GM23248 (cell line): ENCODE data around the gene DCLRE1B. TPM values are rescaled to one million over a fixed set of nuclear protein-coding genes. Genes with fewer than 3 reads are reported as not detected.

Experiments used
- DNase-seq: peaks from one replicate; pipeline ENCODE4 v3.0.0-alpha.2; 2015
- H2AFZ ChIP-seq: fragments of 200-600 bp; sonication (generic); 2 replicates; pipeline ENCODE4 v1.6.1; 2016; ENCODE audit warnings: antibody characterized with exemption
- H3F3A ChIP-seq: fragments of 200-600 bp; sonication (generic); 2 replicates; pipeline ENCODE4 v1.6.1; 2016; ENCODE audit warnings: mild to moderate bottlenecking, antibody characterized with exemption, mixed run types; ENCODE audit not compliant: insufficient read depth
- H3K27ac ChIP-seq: fragments of 200-600 bp; sonication (generic); 2 replicates; pipeline ENCODE4 v1.5.1; 2016; ENCODE audit warnings: mild to moderate bottlenecking
- H3K27me3 ChIP-seq: fragments of 200-600 bp; sonication (generic); replicated peaks from 2 replicates; pipeline ENCODE4 v1.6.1; 2016; ENCODE audit warnings: mild to moderate bottlenecking; ENCODE audit not compliant: insufficient read depth
- H3K36me3 ChIP-seq: fragments of 200-600 bp; sonication (generic); 2 replicates; pipeline ENCODE4 v1.6.1; 2016; ENCODE audit warnings: low read depth, mild to moderate bottlenecking
- H3K4me1 ChIP-seq: fragments of 200-600 bp; sonication (generic); 2 replicates; pipeline ENCODE4 v1.6.1; 2016; ENCODE audit warnings: mild to moderate bottlenecking; ENCODE audit not compliant: insufficient read depth
- H3K4me2 ChIP-seq: fragments of 200-600 bp; sonication (generic); one replicate; pipeline ENCODE4 v1.6.1; 2016; ENCODE audit warnings: mild to moderate bottlenecking; ENCODE audit not compliant: unreplicated experiment
- H3K4me3 ChIP-seq: fragments of 200-600 bp; sonication (generic); 2 replicates; pipeline ENCODE4 v1.5.1; 2016; ENCODE audit warnings: mild to moderate bottlenecking
- H3K79me2 ChIP-seq: fragments of 200-600 bp; sonication (generic); 2 replicates; pipeline ENCODE4 v1.6.1; 2016; ENCODE audit warnings: mild to moderate bottlenecking; ENCODE audit not compliant: insufficient read depth
- H3K9ac ChIP-seq: fragments of 200-600 bp; sonication (generic); 2 replicates; pipeline ENCODE4 v1.6.1; 2016; ENCODE audit warnings: mild to moderate bottlenecking
- H3K9me2 ChIP-seq: fragments of 200-600 bp; sonication (generic); 2 replicates; pipeline ENCODE4 v1.6.1; 2016; ENCODE audit warnings: mixed run types, mild to moderate bottlenecking, moderate library complexity; ENCODE audit not compliant: insufficient read depth
- H3K9me3 ChIP-seq: fragments of 200-600 bp; sonication (generic); one replicate; pipeline ENCODE4 v1.6.1; 2017; ENCODE audit warnings: low read depth
- H4K20me1 ChIP-seq: fragments of 200-600 bp; sonication (generic); 2 replicates; pipeline ENCODE4 v1.6.0; 2016; ENCODE audit not compliant: insufficient read depth
- EZH2 ChIP-seq: fragments of 200-600 bp; sonication (generic); IDR thresholded peaks from 2 replicates; pipeline ENCODE4 v1.6.1; 2018; ENCODE audit warnings: antibody characterized with exemption, mild to moderate bottlenecking; ENCODE audit not compliant: insufficient read depth, poor library complexity, severe bottlenecking
- EZH2phosphoT487 ChIP-seq: fragments of 200-600 bp; sonication (generic); IDR thresholded peaks from 2 replicates; pipeline ENCODE4 v1.6.1; 2018; ENCODE audit warnings: antibody characterized with exemption, moderate library complexity, mild to moderate bottlenecking, low read depth; ENCODE audit not compliant: insufficient read depth
- WGBS, 2 experiments: methylation state at CpG; one replicate each; pipeline ENCODE4 v1.1.6; 2015 to 2017; ENCODE audit warnings: low lambda C conversion rate in 2 of 2, low coverage in 1 of 2; ENCODE audit errors: missing lambda C conversion rate in 2 of 2; 5-methylcytosine and 5-hydroxymethylcytosine counted together
- in situ Hi-C: fragments of 300-500 bp; cut with MboI; formaldehyde crosslinking; loops from 2 replicates; pipeline ENCODE4 v1.15.0; 2020
- polyA plus RNA-seq: library from polyadenylated mRNA; unstranded; fragments of >200 nt; fragmentation: Nextera tagmentation; extraction: Ambion mirVana; gene quantifications from 2 replicates; pipeline ENCODE4 v1.2.1, GENCODE V29; 2016
- total RNA-seq: library from RNA; depleted of rRNA; stranded (reverse); fragments of >200 nt; shearing (Covaris generic); gene quantifications from 2 replicates; pipeline ENCODE4 v1.2.3, GENCODE V29; 2014

DCLRE1B gene
- total and polyA plus RNA-seq, 2 experiments from 2014 or later = 6.5 to 6.9 TPM

DNA sequence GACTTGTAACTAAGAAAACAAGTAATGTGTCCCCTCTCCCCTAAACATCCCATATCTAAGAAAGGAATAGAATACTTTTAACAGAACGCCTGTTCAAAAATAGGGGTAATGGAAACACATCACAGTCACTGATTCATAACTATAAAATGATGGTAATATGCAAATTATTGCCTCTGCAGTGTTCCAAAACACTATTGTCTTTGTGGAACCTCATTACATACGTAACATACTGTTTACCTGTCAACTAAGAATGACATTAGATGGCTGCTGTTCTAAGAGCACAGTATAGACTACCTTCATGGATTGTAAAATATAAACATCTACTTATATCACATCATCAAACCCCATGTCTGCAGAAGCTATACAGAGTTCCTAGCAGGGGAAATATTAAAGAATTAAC is 14.3 kb upstream of the DCLRE1B start:
- in situ Hi-C loops = no loop called here
- no peaks in the 10 kb centered on the region for H3K27me3 ChIP-seq
- no peak overlapping the region for H3K27ac ChIP-seq
- H3K9me2 ChIP-seq = no peaks in the 10 kb centered on the region
- no peak overlapping the region for H3K4me2 ChIP-seq
- no peak overlapping the region for H3K4me3 ChIP-seq
- no peak overlapping the region for H2AFZ ChIP-seq
- 64 to 67% methylated on average over 2 of the region's 2 CpGs for WGBS, 2 experiments
- H3K36me3 ChIP-seq = no peaks in the 10 kb centered on the region
- H3K9ac ChIP-seq = no peak overlapping the region
- H3F3A ChIP-seq = peaks cover 10% of the 10 kb centered on the region; the same call in 1 of the 2 replicates
- no peaks in the 10 kb centered on the region for H3K4me1 ChIP-seq
- no peaks in the 10 kb centered on the region for H3K79me2 ChIP-seq
- no peaks in the 10 kb centered on the region for H4K20me1 ChIP-seq
- TF ChIP-seq EZH2phosphoT487 (no peak), EZH2 (no peak)
- no peak for DNase-seq
- H3K9me3 ChIP-seq = no peaks in the 10 kb centered on the region

DNA sequence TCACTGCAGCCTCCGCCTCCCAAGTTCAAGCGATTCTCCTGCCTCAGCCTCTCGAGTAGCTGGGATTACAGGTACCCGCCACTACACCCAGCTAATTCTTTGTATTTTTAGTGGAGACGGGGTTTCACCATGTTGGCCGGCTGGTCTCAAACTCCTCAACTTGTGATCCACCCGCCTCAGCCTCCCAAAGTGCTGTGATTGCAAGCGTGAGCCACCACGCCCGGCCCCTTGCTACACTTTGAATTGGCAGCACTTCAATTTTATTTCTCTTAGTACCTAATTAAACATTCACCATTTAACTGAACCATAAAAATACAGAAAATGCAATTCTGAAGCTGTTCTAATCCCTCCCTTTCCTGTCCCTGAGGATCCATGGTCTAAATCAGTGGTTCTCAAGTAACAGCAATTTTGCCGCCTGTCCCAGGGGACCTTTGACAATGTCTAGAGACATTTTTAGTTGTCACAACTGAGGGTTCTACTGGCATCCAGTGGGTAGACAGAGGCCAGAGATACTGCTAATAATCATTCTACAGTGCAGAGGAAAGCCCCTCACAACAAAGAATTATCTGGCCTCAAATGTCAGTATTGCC is 13.4 kb upstream of the DCLRE1B start:
- H3K4me3 ChIP-seq = no peak overlapping the region
- in situ Hi-C loops = no loop called here

DNA sequence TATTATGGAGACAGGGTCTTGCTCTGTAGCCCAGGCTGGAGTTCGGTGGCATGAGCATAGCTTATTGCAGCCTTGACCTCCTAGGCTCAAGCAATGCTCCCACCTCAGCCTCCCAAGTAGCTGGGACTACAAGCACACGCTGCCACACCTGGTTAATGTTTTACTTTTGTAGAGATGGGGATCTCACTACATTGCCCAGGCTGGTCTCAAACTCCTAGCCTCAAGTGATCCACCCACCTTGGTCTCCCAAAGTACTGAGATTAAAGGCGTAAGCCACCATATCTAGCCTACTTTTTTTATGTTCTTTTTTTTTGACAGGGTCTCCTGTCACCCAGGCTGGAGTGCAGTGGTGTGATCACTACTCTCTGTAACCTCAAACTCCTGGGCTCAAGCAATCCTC is 11.9 kb upstream of the DCLRE1B start:
- in situ Hi-C loops = no loop called here
- Histone ChIP-seq H4K20me1 (no peaks in the 10 kb centered on the region), H3K79me2 (no peaks in the 10 kb centered on the region), H3K9me2 (no peaks in the 10 kb centered on the region), H3K4me1 (no peaks in the 10 kb centered on the region), H3K4me3 (no peak overlapping the region), H3K9me3 (no peaks in the 10 kb centered on the region), H3K27ac (no peak overlapping the region), H2AFZ (no peak overlapping the region), H3F3A (peaks cover 10% of the 10 kb centered on the region; the same call in 1 of the 2 replicates), H3K9ac (no peak overlapping the region), H3K4me2 (no peak overlapping the region), H3K36me3 (peaks cover 16% of the 10 kb centered on the region; the same call in 1 of the 2 replicates), H3K27me3 (no peaks in the 10 kb centered on the region)
- 96 to 100% methylated on average over 3 of the region's 3 CpGs for WGBS, 2 experiments
- no peak for DNase-seq
- TF ChIP-seq EZH2phosphoT487 (no peak), EZH2 (no peak)

More for the DNA sequence above, 13.4 kb upstream of the DCLRE1B start:
- 0 out of 2 replicates have a peak, but pooled peaks cover 1% of the 10 kb centered on the region for H3K36me3 ChIP-seq
- no peaks in the 10 kb centered on the region for H3K27me3 ChIP-seq
- no peaks in the 10 kb centered on the region for H3K4me1 ChIP-seq
- no peak overlapping the region for H3K27ac ChIP-seq
- H3K9me3 ChIP-seq = no peaks in the 10 kb centered on the region
- no peaks in the 10 kb centered on the region for H4K20me1 ChIP-seq
- no peaks in the 10 kb centered on the region for H3K79me2 ChIP-seq
- peaks cover 10% of the 10 kb centered on the region; the same call in 1 of the 2 replicates for H3F3A ChIP-seq
- DNase-seq = no peak
- no peaks in the 10 kb centered on the region for H3K9me2 ChIP-seq
- H3K9ac ChIP-seq = no peak overlapping the region
- no peak overlapping the region for H3K4me2 ChIP-seq
- TF ChIP-seq EZH2 = no peak
- TF ChIP-seq EZH2phosphoT487 = no peak
- 90 to 91% methylated on average over 11 of the region's 11 CpGs for WGBS, 2 experiments
- H2AFZ ChIP-seq = no peak overlapping the region

DNA sequence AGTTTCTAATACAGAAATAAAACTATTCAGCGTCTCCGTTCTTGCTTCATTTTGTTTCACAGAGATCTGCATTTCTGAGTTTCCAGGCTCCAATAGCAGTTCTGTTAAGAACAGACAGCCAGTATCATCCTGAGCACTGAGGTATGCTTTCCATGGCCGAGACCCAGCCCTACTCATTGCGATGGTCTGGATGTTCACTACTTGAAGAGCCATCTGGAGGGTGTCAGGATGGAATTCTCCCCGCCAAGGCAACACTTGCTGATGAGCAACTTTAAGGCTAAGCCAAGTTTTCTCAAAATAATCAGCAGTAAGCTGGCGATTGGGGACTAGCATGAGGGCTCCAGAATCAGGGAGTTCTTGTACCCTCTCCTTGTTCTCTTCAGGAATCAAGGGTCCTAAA is 10.0 kb upstream of the DCLRE1B start:
- H3K36me3 ChIP-seq = peaks cover 19% of the 10 kb centered on the region; the same call in 1 of the 2 replicates
- 85% methylated on average over 6 of the region's 6 CpGs for WGBS, 2 experiments
- peaks cover 9% of the 10 kb centered on the region for H3K4me1 ChIP-seq
- H3K79me2 ChIP-seq = no peaks in the 10 kb centered on the region
- DNase-seq = no peak
- no peak overlapping the region for H3K4me3 ChIP-seq
- no peak for TF ChIP-seq EZH2
- no peak for TF ChIP-seq EZH2phosphoT487
- H3K9me3 ChIP-seq = no peaks in the 10 kb centered on the region
- no peak overlapping the region for H3K27ac ChIP-seq
- H3K4me2 ChIP-seq = no peak overlapping the region
- no peaks in the 10 kb centered on the region for H3K27me3 ChIP-seq
- peaks cover 23% of the 10 kb centered on the region for H3F3A ChIP-seq
- H3K9me2 ChIP-seq = no peaks in the 10 kb centered on the region
- H2AFZ ChIP-seq = no peak overlapping the region
- in situ Hi-C loops = no loop called here
- no peak overlapping the region for H3K9ac ChIP-seq
- H4K20me1 ChIP-seq = no peaks in the 10 kb centered on the region

DNA sequence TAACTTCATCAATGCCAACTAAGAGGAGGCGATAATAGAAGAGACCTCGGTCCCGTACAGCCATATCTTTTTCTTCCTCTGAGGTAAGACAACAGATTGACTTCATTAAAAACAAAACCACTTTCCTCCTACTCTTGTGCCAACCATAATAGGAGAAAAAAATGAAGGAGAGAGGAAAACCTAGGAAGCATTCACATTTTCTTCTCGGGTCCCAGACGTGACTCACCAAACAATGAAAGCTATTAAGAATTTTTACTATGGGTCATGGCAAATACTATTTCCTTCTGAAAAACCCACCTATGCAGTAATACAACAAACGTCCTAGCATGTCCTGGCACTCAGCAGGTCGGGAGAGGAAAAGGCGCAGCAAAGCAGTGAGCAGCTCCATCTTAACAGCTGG is 9.2 kb upstream of the DCLRE1B start:
- no peaks in the 10 kb centered on the region for H3K79me2 ChIP-seq
- H3F3A ChIP-seq = peaks cover 27% of the 10 kb centered on the region
- H3K27me3 ChIP-seq = no peaks in the 10 kb centered on the region
- TF ChIP-seq EZH2phosphoT487 (no peak), EZH2 (no peak)
- no peak for DNase-seq
- 85 to 87% methylated on average over 8 of the region's 8 CpGs for WGBS, 2 experiments
- H3K36me3 ChIP-seq = peaks cover 19% of the 10 kb centered on the region; the same call in 1 of the 2 replicates
- H3K4me2 ChIP-seq = no peak overlapping the region
- no peaks in the 10 kb centered on the region for H3K9me2 ChIP-seq
- H3K9me3 ChIP-seq = no peaks in the 10 kb centered on the region
- no peak overlapping the region for H3K4me3 ChIP-seq
- in situ Hi-C loops = no loop called here
- peaks cover 9% of the 10 kb centered on the region for H3K4me1 ChIP-seq
- no peak overlapping the region for H3K9ac ChIP-seq
- H2AFZ ChIP-seq = no peak overlapping the region
- no peaks in the 10 kb centered on the region for H4K20me1 ChIP-seq
- H3K27ac ChIP-seq = no peak overlapping the region
